Tibial artery (tissue), 4 donors: ENCODE results near the gene SEMA6A.
A peak's percentile ranks its signal among the peaks of the same experiment; 100 is the strongest.

Experiments
- DNase-seq, 2 donors: peaks; one replicate each; pipeline ENCODE4 v3.0.0-alpha.2; 2019
- H3K27ac ChIP-seq, 2 donors: fragments of 200-600 bp; sonication (generic) in 1 of 2; 1 replicate in 1 of 2; 2 replicates in 1 of 2; pipeline ENCODE4 v1.5.1; 2018 to 2019; ENCODE audit warnings: mild to moderate bottlenecking in 1 of 2
- H3K27me3 ChIP-seq, 2 donors: fragments of 200-600 bp; sonication (generic) in 1 of 2; one replicate each; pipeline versions ENCODE4 v1.5.1 to v1.6.0; 2016 to 2019
- H3K36me3 ChIP-seq, 3 donors: fragments of 200-600 bp; sonication (generic) in 2 of 3; one replicate each; pipeline ENCODE4 v1.5.1; 2016 to 2019; ENCODE audit warnings: mild to moderate bottlenecking in 2 of 3
- H3K4me1 ChIP-seq, 4 donors: fragments of 200-600 bp; sonication (generic) in 2 of 4; 1 replicate in 3 of 4; 2 replicates in 1 of 4; pipeline ENCODE4 v1.5.1; 2016 to 2019
- H3K4me3 ChIP-seq, 2 donors: fragments of 200-600 bp; sonication (generic) in 1 of 2; 1 replicate in 1 of 2; 2 replicates in 1 of 2; pipeline ENCODE4 v1.5.1; 2018 to 2019; ENCODE audit warnings: mild to moderate bottlenecking in 2 of 2
- H3K9me3 ChIP-seq, 3 donors: fragments of 200-600 bp; sonication (generic) in 1 of 3; one replicate each; pipeline ENCODE4 v1.5.1; 2016 to 2019
- intact Hi-C: fragments of 100-400 bp; cut with DNase I; formaldehyde crosslinking; loops from one replicate; pipeline ENCODE4 v1.15.0; 2023; ENCODE audit warnings: low total_unique reads
- TF ChIP-seq, protein P1 (sequence below), 2 experiments: fragments of 200-600 bp in 1 of 2; fragments of 450-650 bp in 1 of 2; IDR thresholded peaks; one replicate each; pipeline ENCODE4 v1.5.1; 2017 to 2019; ENCODE audit warnings: antibody characterized with exemption in 2 of 2, mild to moderate bottlenecking in 1 of 2, moderate library complexity in 1 of 2

SEMA6A gene

DNA sequence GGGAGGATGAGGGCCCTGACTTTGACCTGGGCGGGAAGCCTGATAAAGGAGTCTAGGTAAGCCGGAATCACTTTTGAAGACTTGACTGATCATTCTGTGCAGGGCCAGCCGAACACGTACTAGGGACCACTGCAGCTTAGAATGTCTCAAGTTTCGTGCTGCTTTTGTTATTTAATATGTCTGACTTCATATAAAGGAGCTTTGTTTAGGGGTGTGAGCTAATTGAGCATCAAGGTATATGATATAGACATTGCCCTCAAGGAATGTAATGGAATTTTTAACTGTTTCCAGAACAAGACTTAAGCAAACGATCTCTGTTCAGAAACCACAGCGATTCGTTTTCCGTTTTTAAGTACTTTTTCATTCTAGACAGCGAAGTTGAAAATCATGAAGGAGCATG lies 173.0 kb downstream of the SEMA6A start:
- DNase-seq, result no peak
- peaks cover 0 to 6% (median 2%) of the 10 kb centered on the region in 4 donors for H3K4me1 ChIP-seq
- intact Hi-C loops, result no loop called here
- H3K27ac ChIP-seq, result no peak overlapping the region
- H3K27me3 ChIP-seq, result no peaks in the 10 kb centered on the region
- H3K9me3 ChIP-seq, result no peaks in the 10 kb centered on the region
- no peaks in the 10 kb centered on the region for H3K36me3 ChIP-seq
- TF ChIP-seq, protein P1, sequence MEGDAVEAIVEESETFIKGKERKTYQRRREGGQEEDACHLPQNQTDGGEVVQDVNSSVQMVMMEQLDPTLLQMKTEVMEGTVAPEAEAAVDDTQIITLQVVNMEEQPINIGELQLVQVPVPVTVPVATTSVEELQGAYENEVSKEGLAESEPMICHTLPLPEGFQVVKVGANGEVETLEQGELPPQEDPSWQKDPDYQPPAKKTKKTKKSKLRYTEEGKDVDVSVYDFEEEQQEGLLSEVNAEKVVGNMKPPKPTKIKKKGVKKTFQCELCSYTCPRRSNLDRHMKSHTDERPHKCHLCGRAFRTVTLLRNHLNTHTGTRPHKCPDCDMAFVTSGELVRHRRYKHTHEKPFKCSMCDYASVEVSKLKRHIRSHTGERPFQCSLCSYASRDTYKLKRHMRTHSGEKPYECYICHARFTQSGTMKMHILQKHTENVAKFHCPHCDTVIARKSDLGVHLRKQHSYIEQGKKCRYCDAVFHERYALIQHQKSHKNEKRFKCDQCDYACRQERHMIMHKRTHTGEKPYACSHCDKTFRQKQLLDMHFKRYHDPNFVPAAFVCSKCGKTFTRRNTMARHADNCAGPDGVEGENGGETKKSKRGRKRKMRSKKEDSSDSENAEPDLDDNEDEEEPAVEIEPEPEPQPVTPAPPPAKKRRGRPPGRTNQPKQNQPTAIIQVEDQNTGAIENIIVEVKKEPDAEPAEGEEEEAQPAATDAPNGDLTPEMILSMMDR (IDR thresholded peaks at IDR 0.05), result no peak
- no peak overlapping the region for H3K4me3 ChIP-seq

DNA sequence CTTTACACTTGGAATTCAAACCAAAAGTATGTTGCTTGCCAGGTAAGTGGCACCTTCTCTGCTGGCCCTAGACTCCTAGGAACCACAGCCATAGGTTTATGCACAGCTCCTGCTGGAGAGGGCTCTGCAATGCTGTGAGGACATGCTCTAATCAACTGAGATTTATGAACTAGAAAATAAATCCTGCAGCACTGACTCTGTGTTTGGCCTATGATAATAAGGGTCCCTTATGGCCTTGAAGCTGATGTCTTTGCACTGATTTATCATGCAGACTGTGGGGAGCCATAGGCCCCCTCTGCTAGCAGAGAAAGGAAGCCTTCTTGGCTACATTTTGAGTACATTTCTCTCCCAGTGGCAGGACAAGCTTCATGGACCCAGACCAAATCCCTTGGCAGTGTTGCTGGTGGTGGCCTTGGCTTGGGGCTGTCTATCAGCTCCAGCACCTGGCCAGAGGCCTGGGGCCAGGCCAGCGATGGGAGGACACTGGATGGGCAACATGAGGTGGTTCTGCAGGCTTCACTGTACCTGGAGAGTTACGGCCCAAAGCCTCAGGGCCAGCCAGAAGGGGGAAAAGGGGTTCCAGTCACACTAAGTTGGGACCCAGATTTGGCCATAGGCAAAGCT lies 178.0 kb downstream of the SEMA6A start:
- H3K9me3 ChIP-seq, result no peaks in the 10 kb centered on the region
- H3K36me3 ChIP-seq, result no peaks in the 10 kb centered on the region
- H3K27ac ChIP-seq, result peak overlapping the region; percentile 35 to 38
- TF ChIP-seq, protein P1 (IDR thresholded peaks at IDR 0.05), result no peak
- intact Hi-C loops, result no loop called here
- H3K4me3 ChIP-seq, result no peak overlapping the region
- H3K4me1 ChIP-seq, result peaks cover 0 to 20% (median 15%) of the 10 kb centered on the region in 4 donors
- no peak for DNase-seq
- H3K27me3 ChIP-seq, result no peaks in the 10 kb centered on the region

DNA sequence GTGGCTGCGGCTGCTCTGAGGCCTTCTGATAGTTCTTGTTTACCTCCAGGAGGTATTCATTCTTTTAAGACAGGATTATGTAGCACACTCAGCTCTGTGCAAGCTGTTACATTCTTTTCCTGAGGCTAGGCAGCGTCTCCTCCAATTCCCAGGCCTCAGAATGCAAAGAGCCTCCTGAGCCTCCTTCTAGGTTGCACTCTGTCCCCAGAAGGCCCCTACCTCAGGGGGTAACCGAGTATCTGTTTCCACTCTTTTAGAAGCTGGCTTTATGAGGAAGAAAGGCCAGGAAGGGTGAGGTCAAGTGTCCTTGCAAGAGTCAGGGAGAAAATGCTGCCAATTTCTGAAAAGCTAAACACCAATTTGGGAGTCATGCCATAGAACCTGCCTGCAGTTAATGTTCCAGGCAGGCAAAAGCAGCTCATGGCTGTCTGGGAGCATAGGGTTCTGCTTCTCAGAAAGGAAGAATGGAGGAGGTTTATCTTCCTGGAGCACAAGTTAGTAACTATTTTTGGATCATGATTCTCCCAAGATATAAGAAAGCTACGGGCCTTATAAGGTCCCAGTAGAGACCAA lies 178.9 kb downstream of the SEMA6A start:
- intact Hi-C loops, result no loop called here
- no peaks in the 10 kb centered on the region for H3K9me3 ChIP-seq
- H3K36me3 ChIP-seq, result no peaks in the 10 kb centered on the region
- peak overlapping the region; percentile 35 to 38 for H3K27ac ChIP-seq
- TF ChIP-seq, protein P1 (IDR thresholded peaks at IDR 0.05), result no peak
- peaks cover 0 to 20% (median 15%) of the 10 kb centered on the region in 4 donors for H3K4me1 ChIP-seq
- no peaks in the 10 kb centered on the region for H3K27me3 ChIP-seq
- H3K4me3 ChIP-seq, result no peak overlapping the region
- DNase-seq, result no peak

DNA sequence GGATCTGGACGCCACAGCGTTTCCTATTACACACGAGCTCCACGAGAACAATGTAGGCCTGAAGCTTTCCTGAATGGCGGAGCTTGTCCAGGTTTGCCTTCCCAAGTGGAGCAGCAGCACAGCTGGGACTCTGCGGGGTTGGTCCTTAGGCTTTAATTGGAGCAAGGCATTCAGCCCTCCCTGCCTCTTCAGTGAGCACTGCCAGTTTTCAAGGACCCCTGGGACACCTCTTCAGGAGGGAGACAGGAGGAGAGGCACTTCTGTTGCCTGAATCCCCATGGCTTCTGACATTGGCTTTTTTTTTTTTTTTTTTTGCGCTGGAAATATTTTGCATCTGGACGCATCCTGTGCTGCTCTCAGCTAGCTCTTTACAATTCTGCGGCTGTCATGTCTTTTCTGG lies 179.4 kb downstream of the SEMA6A start:
- no peaks in the 10 kb centered on the region for H3K9me3 ChIP-seq
- H3K4me1 ChIP-seq, result peaks cover 0 to 20% (median 15%) of the 10 kb centered on the region in 4 donors
- intact Hi-C loops, result no loop called here
- H3K27me3 ChIP-seq, result no peaks in the 10 kb centered on the region
- DNase-seq, result no peak
- H3K27ac ChIP-seq, result peak overlapping the region in 1 of 2 donors; percentile 38
- H3K36me3 ChIP-seq, result no peaks in the 10 kb centered on the region
- no peak overlapping the region for H3K4me3 ChIP-seq
- TF ChIP-seq, protein P1 (IDR thresholded peaks at IDR 0.05), result no peak

DNA sequence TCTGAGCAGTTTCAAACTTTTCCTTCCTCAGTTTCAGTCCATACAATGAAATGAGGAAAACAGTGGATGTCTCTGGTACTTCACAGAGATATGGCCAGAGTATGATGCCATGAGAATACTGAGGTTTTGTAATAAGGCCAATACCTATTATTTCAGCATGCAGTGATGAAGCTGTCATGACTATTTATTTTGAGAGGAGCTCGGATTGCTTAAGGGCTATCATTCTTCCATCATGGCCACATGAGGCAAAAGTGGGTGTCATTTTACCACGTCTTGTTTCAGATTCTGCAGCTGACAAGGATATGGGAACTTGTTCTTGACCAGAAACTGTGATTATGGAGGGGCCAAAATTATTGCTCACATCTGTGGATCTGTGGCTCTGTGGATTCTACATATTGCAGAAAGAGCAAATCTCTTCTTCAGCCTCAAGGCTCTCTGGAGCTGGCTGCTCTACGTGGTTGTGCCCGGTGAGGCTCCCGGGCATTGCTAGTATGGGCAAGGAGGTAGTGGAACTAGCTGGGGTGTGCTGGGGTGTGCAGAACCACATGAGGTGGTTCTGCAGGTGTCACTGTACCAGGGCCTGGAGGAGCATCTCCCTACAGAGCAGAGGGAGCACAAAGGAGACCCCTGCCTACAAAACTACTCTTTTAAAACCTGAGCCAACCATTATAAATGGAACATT lies 180.3 kb downstream of the SEMA6A start:
- Histone ChIP-seq H3K27ac (no peak overlapping the region), H3K9me3 (no peaks in the 10 kb centered on the region), H3K4me1 (peaks cover 0 to 20% (median 15%) of the 10 kb centered on the region in 4 donors), H3K27me3 (no peaks in the 10 kb centered on the region), H3K4me3 (no peak overlapping the region), H3K36me3 (no peaks in the 10 kb centered on the region)
- DNase-seq, result no peak
- intact Hi-C loops, result no loop called here
- TF ChIP-seq, protein P1 (IDR thresholded peaks at IDR 0.05), result no peak
